Measurements from ENCODE around the gene SMARCB1. TPM values are rescaled to one million over a fixed set of nuclear protein-coding genes. Genes with fewer than 3 reads are reported as not detected.
A peak's percentile ranks its signal among the peaks of the same experiment; 100 is the strongest.

The SMARCB1 gene
- total RNA-seq, 1 experiment from 2014 or later, result 172 TPM

- Histone ChIP-seq H3K4me1 (ENCODE audit: insufficient read depth, low read length, poor library complexity, severe bottlenecking) (peaks cover 5% of the 10 kb centered on the region), H3K36me3 (ENCODE audit: insufficient read depth, low read length, poor library complexity, severe bottlenecking) (no peaks in the 10 kb centered on the region), H3K4me3 (ENCODE audit: low read depth, low read length, poor library complexity, severe bottlenecking) (no peak overlapping the region), H3K9me3 (ENCODE audit: low read depth, low read length, poor library complexity, severe bottlenecking) (no peaks in the 10 kb centered on the region), H3K27me3 (replicated peaks; ENCODE audit: insufficient read depth, low read depth, low read length, poor library complexity) (no peaks in the 10 kb centered on the region), H3K27ac (ENCODE audit: low read depth, low read length, poor library complexity, severe bottlenecking) (no peak overlapping the region)
- ChIA-PET CTCF (interaction anchor here (0.6 kb wide), 1 partner anchor 237 kb away, joined by 3 read pairs; no protein-coding TSS in a partner anchor), POLR2A (ENCODE audit: low non-redundant PET) (interaction anchor here (0.6 kb wide), 1 partner anchor 8 kb away, joined by 4 read pairs; no protein-coding TSS in a partner anchor)
- intact Hi-C loops (cut with micrococcal nuclease; ENCODE audit: unreplicated experiment), result no loop called here
- peak; percentile 48 for DNase-seq (ENCODE audit: low spot score)
- no TSS peak for BruUV-seq (replicated peaks)
- TF ChIP-seq CTCF (conservative IDR thresholded peaks at IDR 0.05; ENCODE audit: low read depth, low read length) (no peak), EZH2 (IDR thresholded peaks at IDR 0.05; ENCODE audit: borderline replicate concordance, low read depth, low read length, poor library complexity, severe bottlenecking) (no peak)
These were observed 8.8 kb upstream of the SMARCB1 start for GRCh38 chr22:23777776-23778576.

- Histone ChIP-seq H3K9me3 (ENCODE audit: low read depth, low read length, poor library complexity, severe bottlenecking) (no peaks in the 10 kb centered on the region), H3K36me3 (ENCODE audit: insufficient read depth, low read length, poor library complexity, severe bottlenecking) (no peaks in the 10 kb centered on the region), H3K4me1 (ENCODE audit: insufficient read depth, low read length, poor library complexity, severe bottlenecking) (peaks cover 5% of the 10 kb centered on the region), H3K4me3 (ENCODE audit: low read depth, low read length, poor library complexity, severe bottlenecking) (no peak overlapping the region), H3K27ac (ENCODE audit: low read depth, low read length, poor library complexity, severe bottlenecking) (no peak overlapping the region), H3K27me3 (replicated peaks; ENCODE audit: insufficient read depth, low read depth, low read length, poor library complexity) (no peaks in the 10 kb centered on the region)
- no peak for TF ChIP-seq CTCF (conservative IDR thresholded peaks at IDR 0.05; ENCODE audit: low read depth, low read length)
- no peak for TF ChIP-seq EZH2 (IDR thresholded peaks at IDR 0.05; ENCODE audit: borderline replicate concordance, low read depth, low read length, poor library complexity, severe bottlenecking)
- no TSS peak for BruUV-seq (replicated peaks)
- POLR2A ChIA-PET (ENCODE audit: low non-redundant PET), result no interaction called here
- no peak for DNase-seq (ENCODE audit: low spot score)
- intact Hi-C loops (cut with micrococcal nuclease; ENCODE audit: unreplicated experiment), result no loop called here
- CTCF ChIA-PET, result no interaction called here
These were observed 8.2 kb upstream of the SMARCB1 start for GRCh38 chr22:23778577-23778900.

DNA sequence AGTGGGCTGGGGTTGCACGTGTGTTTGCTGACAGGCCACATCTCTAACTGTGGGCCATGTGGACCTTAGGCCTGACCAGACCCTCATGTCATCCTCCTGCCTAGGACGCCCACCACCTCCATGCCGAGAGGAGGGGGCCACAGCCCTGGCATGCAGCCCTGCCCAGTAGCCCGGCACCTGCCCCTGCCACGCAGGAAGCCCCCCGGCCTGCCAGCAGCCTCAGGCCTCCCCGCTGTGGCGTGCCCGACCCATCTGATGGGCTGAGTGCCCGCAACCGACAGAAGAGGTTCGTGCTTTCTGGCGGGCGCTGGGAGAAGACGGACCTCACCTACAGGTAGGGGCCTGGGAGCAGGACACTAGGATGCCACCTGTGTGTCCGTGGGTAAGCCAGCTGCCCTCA lies 7.7 kb upstream of the SMARCB1 start:
- no TSS peak for BruUV-seq (replicated peaks)
- CTCF ChIA-PET, result no interaction called here
- intact Hi-C loops (cut with micrococcal nuclease; ENCODE audit: unreplicated experiment), result no loop called here
- Histone ChIP-seq H3K27me3 (replicated peaks; ENCODE audit: insufficient read depth, low read depth, low read length, poor library complexity) (no peaks in the 10 kb centered on the region), H3K27ac (ENCODE audit: low read depth, low read length, poor library complexity, severe bottlenecking) (no peak overlapping the region), H3K4me1 (ENCODE audit: insufficient read depth, low read length, poor library complexity, severe bottlenecking) (peaks cover 5% of the 10 kb centered on the region), H3K9me3 (ENCODE audit: low read depth, low read length, poor library complexity, severe bottlenecking) (no peaks in the 10 kb centered on the region), H3K4me3 (ENCODE audit: low read depth, low read length, poor library complexity, severe bottlenecking) (no peak overlapping the region), H3K36me3 (ENCODE audit: insufficient read depth, low read length, poor library complexity, severe bottlenecking) (no peaks in the 10 kb centered on the region)
- TF ChIP-seq CTCF (conservative IDR thresholded peaks at IDR 0.05; ENCODE audit: low read depth, low read length) (no peak), EZH2 (IDR thresholded peaks at IDR 0.05; ENCODE audit: borderline replicate concordance, low read depth, low read length, poor library complexity, severe bottlenecking) (no peak)
- POLR2A ChIA-PET (ENCODE audit: low non-redundant PET), result no interaction called here
- no peak for DNase-seq (ENCODE audit: low spot score)
